ENCODE results near the gene PITPNM2. TPM values are rescaled to one million over a fixed set of nuclear protein-coding genes. Genes with fewer than 3 reads are reported as not detected.

The PITPNM2 gene
- 16.2 to 21.8 TPM (median 19.0 TPM) in 5 replicates for total RNA-seq (2022; extraction: Qiagen RNA extraction)

GRCh38 chr12:123150744-123151456 lies at the start of gene PITPNM2:
PITPNM2 (minus strand) TSS chr12:123151090; CDS start chr12:123034590, 116,500 bp downstream.

Other genes with a start within 250 kb of the PITPNM2 start
- 10.9 to 12.4 TPM (median 11.6 TPM) in 5 replicates for gene ABCB9, start 184.6 kb downstream of the PITPNM2 start, total RNA-seq (2022; extraction: Qiagen RNA extraction)
- 13.8 to 17.2 TPM (median 16.2 TPM) in 5 replicates for gene OGFOD2, start 175.8 kb downstream of the PITPNM2 start, total RNA-seq (2022; extraction: Qiagen RNA extraction)
- gene ARL6IP4, start 170.4 kb downstream of the PITPNM2 start, total RNA-seq (2022; extraction: Qiagen RNA extraction) = 190 to 265 TPM (median 236 TPM) in 5 replicates
- gene MPHOSPH9, start 82.1 kb upstream of the PITPNM2 start, total RNA-seq (2022; extraction: Qiagen RNA extraction) = 17.2 to 28.3 TPM (median 19.9 TPM) in 5 replicates
- 12.9 to 19.9 TPM (median 15.8 TPM) in 5 replicates for gene MTRFR, start 82.3 kb upstream of the PITPNM2 start, total RNA-seq (2022; extraction: Qiagen RNA extraction)
- 125 to 179 TPM (median 161 TPM) in 5 replicates for gene CDK2AP1, start 120.8 kb upstream of the PITPNM2 start, total RNA-seq (2022; extraction: Qiagen RNA extraction)
- gene SBNO1, start 213.8 kb upstream of the PITPNM2 start, total RNA-seq (2022; extraction: Qiagen RNA extraction) = 15.9 to 29.3 TPM (median 22.6 TPM) in 5 replicates
- gene KMT5A, start 233.0 kb upstream of the PITPNM2 start, total RNA-seq (2022; extraction: Qiagen RNA extraction) = 49.9 to 60.5 TPM (median 53.9 TPM) in 5 replicates